Ishikawa (cell line): ENCODE measurements around the gene SULT4A1.

ENCODE experiments used
- CEBPB ChIP-seq: IDR thresholded peaks from 2 replicates; pipeline ENCODE4 v1.6.1; 2012
- CREB1 ChIP-seq: IDR thresholded peaks from 2 replicates; pipeline ENCODE4 v1.6.1; 2012; ENCODE audit warnings: low read depth
- EGR1 ChIP-seq: IDR thresholded peaks from 2 replicates; pipeline ENCODE4 v1.6.1; 2012
- EP300 ChIP-seq: IDR thresholded peaks from 2 replicates; pipeline ENCODE4 v1.6.1; 2012; ENCODE audit warnings: borderline replicate concordance
- FOXM1 ChIP-seq: IDR thresholded peaks from 2 replicates; pipeline ENCODE4 v1.6.1; 2012; ENCODE audit warnings: low read depth, borderline replicate concordance
- MAX ChIP-seq: IDR thresholded peaks from 2 replicates; pipeline ENCODE4 v1.6.1; 2012
- NFIC ChIP-seq: IDR thresholded peaks from 2 replicates; pipeline ENCODE4 v1.6.1; 2012
- RAD21 ChIP-seq: IDR thresholded peaks from 2 replicates; pipeline ENCODE4 v1.6.1; 2012; ENCODE audit warnings: low read depth
- REST ChIP-seq: IDR thresholded peaks from 2 replicates; pipeline ENCODE4 v1.6.1; 2012; ENCODE audit warnings: low read depth, mild to moderate bottlenecking
- TAF1 ChIP-seq: IDR thresholded peaks from 2 replicates; pipeline ENCODE4 v1.6.1; 2012; ENCODE audit warnings: low read depth, mild to moderate bottlenecking
- TCF12 ChIP-seq: IDR thresholded peaks from 2 replicates; pipeline ENCODE4 v1.6.1; 2012; ENCODE audit warnings: low read depth
- TEAD4 ChIP-seq: IDR thresholded peaks from 2 replicates; pipeline ENCODE4 v1.6.1; 2012
- USF1 ChIP-seq: IDR thresholded peaks from 2 replicates; pipeline ENCODE4 v1.6.1; 2012
- YY1 ChIP-seq: IDR thresholded peaks from 2 replicates; pipeline ENCODE4 v1.6.1; 2012; ENCODE audit warnings: low read depth
- ZBTB7A ChIP-seq: IDR thresholded peaks from 2 replicates; pipeline ENCODE4 v1.6.1; 2012; ENCODE audit warnings: low read depth

Gene SULT4A1

GRCh38 chr22:43833286-43834240 lies 28.8 kb downstream of the SULT4A1 start:
- TF ChIP-seq FOXM1 = no peak
- TF ChIP-seq TCF12 = no peak
- TF ChIP-seq TAF1 = no peak
- no peak for TF ChIP-seq TEAD4
- no peak for TF ChIP-seq ZBTB7A
- no peak for TF ChIP-seq USF1
- no peak for TF ChIP-seq RAD21
- no peak for TF ChIP-seq CEBPB
- no peak for TF ChIP-seq EGR1
- TF ChIP-seq CREB1 = no peak
- no peak for TF ChIP-seq REST
- no peak for TF ChIP-seq YY1
- no peak for TF ChIP-seq MAX
- TF ChIP-seq EP300 = no peak
- TF ChIP-seq NFIC = no peak

- TF ChIP-seq USF1 (no peak), NFIC (no peak), CEBPB (no peak), TAF1 (no peak), MAX (no peak), EP300 (no peak), CREB1 (no peak), TCF12 (no peak), ZBTB7A (no peak), REST (no peak), YY1 (no peak), RAD21 (no peak), FOXM1 (no peak), EGR1 (no peak), TEAD4 (no peak)
Observed at GRCh38 chr22:43832393-43833265, 29.7 kb downstream of the SULT4A1 start.

- TF ChIP-seq CREB1 (no peak), EP300 (no peak), TAF1 (no peak)
Observed at GRCh38 chr22:43831561-43832392, 30.5 kb downstream of the SULT4A1 start.

- TF ChIP-seq FOXM1 = no peak
- TF ChIP-seq TEAD4 = no peak
- TF ChIP-seq EGR1 = no peak
- TF ChIP-seq REST = no peak
- TF ChIP-seq TCF12 = no peak
- no peak for TF ChIP-seq NFIC
- TF ChIP-seq CREB1 = no peak
- TF ChIP-seq ZBTB7A = no peak
- TF ChIP-seq YY1 = no peak
- TF ChIP-seq EP300 = no peak
- no peak for TF ChIP-seq TAF1
Observed at GRCh38 chr22:43830931-43831560, 31.3 kb downstream of the SULT4A1 start.
